ENCODE data around the gene CAMTA1. TPM values are rescaled to one million over a fixed set of nuclear protein-coding genes. Genes with fewer than 3 reads are reported as not detected.

Gene CAMTA1
- polyA plus RNA-seq, 2 donors, result 61.1 to 75.0 TPM

DNA sequence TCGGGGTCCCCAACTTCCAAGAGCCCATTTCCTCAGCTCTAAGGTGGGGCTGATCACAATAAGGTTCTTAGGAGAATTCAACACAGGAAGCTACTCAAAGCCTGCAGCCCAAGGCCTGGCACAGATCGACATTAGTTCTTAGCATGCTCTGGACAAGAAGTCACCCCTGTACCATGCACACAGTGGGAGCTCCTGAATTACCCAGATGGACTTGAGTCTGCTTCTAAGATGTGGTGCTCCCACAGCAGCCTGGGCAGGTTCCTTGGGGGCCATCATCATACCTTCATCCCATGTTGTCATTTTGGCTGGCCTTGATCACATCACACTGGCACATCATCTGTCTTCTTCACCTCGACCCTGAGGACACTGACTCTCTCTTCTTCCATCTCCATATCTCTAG lies 832.6 kb downstream of the CAMTA1 start:
- H3K4me1 ChIP-seq (ENCODE audit: control insufficient read depth in 2 of 2, insufficient read depth in 2 of 2, low read length in 1 of 2), result no peaks in the 10 kb centered on the region
- H3K9me3 ChIP-seq (ENCODE audit: control insufficient read depth in 2 of 2, insufficient read depth in 1 of 2, low read depth in 1 of 2, low read length in 1 of 2), result no peaks in the 10 kb centered on the region
- H3K27me3 ChIP-seq (ENCODE audit: control insufficient read depth in 1 of 2, insufficient read depth in 2 of 2, low read length in 2 of 2), result no peaks in the 10 kb centered on the region
- H3K4me3 ChIP-seq (ENCODE audit: low read depth in 1 of 2, low read length in 2 of 2), result no peak overlapping the region
- WGBS, 2 donors, result 75% methylated on average over 3 of the region's 3 CpGs
- no peaks in the 10 kb centered on the region for H3K36me3 ChIP-seq (ENCODE audit: control insufficient read depth in 2 of 2, insufficient read depth in 2 of 2, low read length in 1 of 2)
- no peak overlapping the region for H3K27ac ChIP-seq (ENCODE audit: low read depth in 2 of 2, low read length in 1 of 2)

DNA sequence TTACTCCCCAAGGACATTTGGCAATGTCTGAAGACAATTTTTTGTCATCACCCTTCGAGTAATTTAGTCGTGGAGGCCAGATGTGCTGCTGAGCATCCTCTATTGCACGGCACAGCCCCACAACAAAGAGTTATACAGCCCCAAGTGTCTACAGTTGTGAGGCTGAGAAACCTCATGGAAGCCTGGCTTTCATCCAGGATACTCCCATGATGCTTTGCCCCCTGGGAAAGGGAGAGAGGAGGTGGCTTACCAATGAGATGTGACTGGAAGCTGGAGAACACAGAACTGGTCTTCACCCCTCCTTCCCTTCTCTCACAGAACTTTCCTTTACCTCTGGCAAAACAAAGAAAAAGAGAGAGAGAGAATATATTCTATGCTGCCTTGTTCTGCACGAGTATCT lies 834.9 kb downstream of the CAMTA1 start:
- Histone ChIP-seq H3K27ac (ENCODE audit: low read depth in 2 of 2, low read length in 1 of 2) (no peak overlapping the region), H3K36me3 (ENCODE audit: control insufficient read depth in 2 of 2, insufficient read depth in 2 of 2, low read length in 1 of 2) (no peaks in the 10 kb centered on the region), H3K27me3 (ENCODE audit: control insufficient read depth in 1 of 2, insufficient read depth in 2 of 2, low read length in 2 of 2) (no peaks in the 10 kb centered on the region), H3K4me1 (ENCODE audit: control insufficient read depth in 2 of 2, insufficient read depth in 2 of 2, low read length in 1 of 2) (no peaks in the 10 kb centered on the region), H3K4me3 (ENCODE audit: low read depth in 1 of 2, low read length in 2 of 2) (no peak overlapping the region), H3K9me3 (ENCODE audit: control insufficient read depth in 2 of 2, insufficient read depth in 1 of 2, low read depth in 1 of 2, low read length in 1 of 2) (no peaks in the 10 kb centered on the region)
- WGBS, 2 donors, result 67 to 74% methylated on average over 4 of the region's 4 CpGs

DNA sequence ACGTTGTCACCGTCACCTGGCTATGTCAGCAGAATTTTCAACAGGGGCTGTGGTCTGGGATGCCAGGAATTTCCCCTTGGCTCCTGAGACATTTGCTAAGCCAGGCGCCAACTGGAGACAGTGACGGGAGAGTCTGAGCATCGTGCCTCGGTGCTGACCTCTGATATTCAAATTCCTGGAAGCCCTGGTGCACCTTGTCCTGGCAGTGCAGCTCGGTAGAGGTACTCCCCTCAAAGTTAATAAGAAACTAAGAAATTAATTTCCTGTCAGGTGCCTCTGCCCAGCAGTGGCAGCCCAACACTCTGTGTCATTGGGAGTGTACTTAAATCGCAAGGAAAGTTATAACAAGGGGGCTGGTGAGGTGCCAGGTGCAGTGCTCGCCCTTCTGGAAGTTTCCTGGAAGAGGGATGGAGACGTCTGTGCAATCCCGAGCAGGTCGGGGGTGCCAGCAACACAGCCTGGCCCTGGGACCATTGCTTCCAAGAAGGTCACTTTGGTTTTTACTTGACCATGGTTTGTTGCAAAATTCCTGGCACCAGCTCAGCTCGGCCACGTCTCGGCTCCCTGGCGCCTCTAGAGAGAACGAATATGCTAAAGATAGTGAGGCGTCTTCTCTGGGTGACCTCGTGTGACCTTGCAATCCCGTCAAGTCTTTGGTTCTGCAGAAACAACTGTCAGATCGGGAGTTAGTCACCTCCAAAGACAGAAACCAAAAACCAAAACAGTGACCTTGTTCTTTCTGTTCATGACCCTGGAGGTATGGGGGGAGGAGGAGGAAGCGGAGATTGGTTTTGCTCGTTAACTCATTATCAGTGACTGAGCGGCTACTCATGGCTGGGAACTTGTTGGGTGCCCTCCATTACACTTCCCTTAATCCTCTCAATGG lies 836.3 kb downstream of the CAMTA1 start:
- Histone ChIP-seq H3K27me3 (ENCODE audit: control insufficient read depth in 1 of 2, insufficient read depth in 2 of 2, low read length in 2 of 2) (no peaks in the 10 kb centered on the region), H3K27ac (ENCODE audit: low read depth in 2 of 2, low read length in 1 of 2) (no peak overlapping the region), H3K36me3 (ENCODE audit: control insufficient read depth in 2 of 2, insufficient read depth in 2 of 2, low read length in 1 of 2) (no peaks in the 10 kb centered on the region), H3K4me1 (ENCODE audit: control insufficient read depth in 2 of 2, insufficient read depth in 2 of 2, low read length in 1 of 2) (no peaks in the 10 kb centered on the region), H3K4me3 (ENCODE audit: low read depth in 1 of 2, low read length in 2 of 2) (no peak overlapping the region), H3K9me3 (ENCODE audit: control insufficient read depth in 2 of 2, insufficient read depth in 1 of 2, low read depth in 1 of 2, low read length in 1 of 2) (no peaks in the 10 kb centered on the region)
- 45 to 50% methylated on average over 24 of the region's 24 CpGs for WGBS, 2 donors

DNA sequence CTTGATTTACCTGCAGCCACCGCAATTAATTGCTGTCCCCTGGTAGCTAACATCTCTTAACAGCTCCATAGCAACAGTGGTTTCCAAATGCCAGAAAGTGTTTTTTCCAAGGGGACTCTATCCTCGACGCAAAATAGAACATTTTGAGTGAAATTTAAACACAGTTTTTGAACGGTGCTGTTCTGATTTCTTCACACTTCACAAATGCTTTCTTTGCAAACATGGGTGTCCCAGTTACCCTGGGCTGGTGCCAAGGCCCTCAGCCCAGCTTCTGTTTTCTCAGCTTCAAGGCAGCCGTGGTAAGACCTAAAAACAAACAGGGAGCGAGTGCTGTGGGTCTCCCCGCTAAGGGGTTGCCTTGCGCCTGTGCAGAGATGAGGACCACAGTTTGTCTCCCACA lies 838.6 kb downstream of the CAMTA1 start:
- WGBS, 2 donors, result 74 to 75% methylated on average over 8 of the region's 8 CpGs
- Histone ChIP-seq H3K4me3 (ENCODE audit: low read depth in 1 of 2, low read length in 2 of 2) (no peak overlapping the region), H3K9me3 (ENCODE audit: control insufficient read depth in 2 of 2, insufficient read depth in 1 of 2, low read depth in 1 of 2, low read length in 1 of 2) (no peaks in the 10 kb centered on the region), H3K27me3 (ENCODE audit: control insufficient read depth in 1 of 2, insufficient read depth in 2 of 2, low read length in 2 of 2) (no peaks in the 10 kb centered on the region), H3K36me3 (ENCODE audit: control insufficient read depth in 2 of 2, insufficient read depth in 2 of 2, low read length in 1 of 2) (no peaks in the 10 kb centered on the region), H3K27ac (ENCODE audit: low read depth in 2 of 2, low read length in 1 of 2) (no peak overlapping the region), H3K4me1 (ENCODE audit: control insufficient read depth in 2 of 2, insufficient read depth in 2 of 2, low read length in 1 of 2) (no peaks in the 10 kb centered on the region)

DNA sequence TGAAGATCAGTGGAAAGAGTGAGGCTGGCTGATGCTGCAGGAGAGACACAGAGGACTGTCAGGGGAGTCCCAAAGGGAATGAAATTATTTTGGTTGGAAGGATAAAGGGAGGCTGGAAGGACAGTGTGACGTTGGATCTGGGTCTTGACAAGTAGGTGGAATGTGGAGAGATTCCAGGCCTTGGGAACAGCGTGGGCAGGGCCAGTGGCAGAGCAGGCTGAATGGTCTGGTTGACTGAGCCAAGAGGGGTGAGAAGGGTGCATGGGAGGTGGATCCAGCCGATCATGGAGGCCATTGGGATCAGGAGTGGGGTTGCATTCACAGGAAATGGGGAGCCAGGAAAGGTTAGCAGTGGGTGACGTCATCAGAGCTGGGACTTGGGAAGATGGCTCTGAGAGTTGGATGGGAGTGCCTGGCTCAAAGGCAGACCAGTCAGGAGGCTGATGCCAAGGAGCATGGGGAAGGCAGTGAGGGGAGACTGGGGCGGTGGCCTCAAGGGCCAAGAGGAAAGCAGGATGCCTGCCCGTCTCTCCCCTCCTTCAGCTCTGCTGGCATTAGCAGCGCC lies 839.6 kb downstream of the CAMTA1 start:
- no peaks in the 10 kb centered on the region for H3K4me1 ChIP-seq (ENCODE audit: control insufficient read depth in 2 of 2, insufficient read depth in 2 of 2, low read length in 1 of 2)
- H3K4me3 ChIP-seq (ENCODE audit: low read depth in 1 of 2, low read length in 2 of 2), result no peak overlapping the region
- no peaks in the 10 kb centered on the region for H3K36me3 ChIP-seq (ENCODE audit: control insufficient read depth in 2 of 2, insufficient read depth in 2 of 2, low read length in 1 of 2)
- no peaks in the 10 kb centered on the region for H3K9me3 ChIP-seq (ENCODE audit: control insufficient read depth in 2 of 2, insufficient read depth in 1 of 2, low read depth in 1 of 2, low read length in 1 of 2)
- H3K27ac ChIP-seq (ENCODE audit: low read depth in 2 of 2, low read length in 1 of 2), result no peak overlapping the region
- WGBS, 2 donors, result 73 to 77% methylated on average over 7 of the region's 7 CpGs
- no peaks in the 10 kb centered on the region for H3K27me3 ChIP-seq (ENCODE audit: control insufficient read depth in 1 of 2, insufficient read depth in 2 of 2, low read length in 2 of 2)

DNA sequence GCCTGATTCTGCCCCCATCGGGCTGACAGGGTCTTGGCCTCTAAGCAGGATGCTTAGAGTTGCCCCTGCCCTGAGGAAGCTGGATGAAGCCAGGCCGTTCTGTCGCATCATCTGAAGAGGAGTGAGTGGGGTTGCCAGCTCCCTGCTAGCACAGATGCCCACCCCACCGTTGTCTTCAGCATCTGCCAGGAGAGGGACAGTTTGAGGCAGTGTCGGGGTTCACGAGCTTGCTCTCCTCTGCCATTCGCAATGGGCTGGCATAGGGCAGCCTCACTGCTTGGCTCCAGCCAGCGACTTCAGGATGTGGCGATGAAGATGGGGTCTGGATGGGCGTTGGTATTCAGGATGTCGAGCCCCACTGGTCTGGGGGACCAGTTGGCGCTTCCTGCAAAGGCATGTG lies 840.1 kb downstream of the CAMTA1 start:
- 81 to 85% methylated on average over 12 of the region's 12 CpGs for WGBS, 2 donors
- H3K36me3 ChIP-seq (ENCODE audit: control insufficient read depth in 2 of 2, insufficient read depth in 2 of 2, low read length in 1 of 2), result no peaks in the 10 kb centered on the region
- no peak overlapping the region for H3K27ac ChIP-seq (ENCODE audit: low read depth in 2 of 2, low read length in 1 of 2)
- no peaks in the 10 kb centered on the region for H3K9me3 ChIP-seq (ENCODE audit: control insufficient read depth in 2 of 2, insufficient read depth in 1 of 2, low read depth in 1 of 2, low read length in 1 of 2)
- no peaks in the 10 kb centered on the region for H3K27me3 ChIP-seq (ENCODE audit: control insufficient read depth in 1 of 2, insufficient read depth in 2 of 2, low read length in 2 of 2)
- no peaks in the 10 kb centered on the region for H3K4me1 ChIP-seq (ENCODE audit: control insufficient read depth in 2 of 2, insufficient read depth in 2 of 2, low read length in 1 of 2)
- H3K4me3 ChIP-seq (ENCODE audit: low read depth in 1 of 2, low read length in 2 of 2), result no peak overlapping the region

DNA sequence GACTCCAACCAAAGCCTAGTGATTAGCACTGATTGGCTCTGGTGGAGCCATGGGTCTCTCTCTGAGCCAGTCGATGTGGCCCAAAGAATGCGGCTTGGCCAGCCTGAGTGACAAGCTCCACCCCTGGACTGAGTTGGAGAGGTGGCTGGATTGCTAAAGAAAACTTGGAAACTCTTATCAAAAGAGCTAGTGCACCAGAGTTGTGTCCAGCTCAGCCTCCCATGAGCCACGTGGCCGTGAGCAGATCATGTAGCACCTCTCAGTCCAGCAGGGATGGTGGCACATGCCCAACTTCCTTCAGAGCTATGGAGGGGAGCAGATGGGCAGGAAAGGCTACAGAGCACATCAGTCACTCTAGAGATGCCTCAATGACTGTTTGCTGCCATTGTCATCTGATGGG lies 843.0 kb downstream of the CAMTA1 start:
- Histone ChIP-seq H3K4me3 (ENCODE audit: low read depth in 1 of 2, low read length in 2 of 2) (no peak overlapping the region), H3K9me3 (ENCODE audit: control insufficient read depth in 2 of 2, insufficient read depth in 1 of 2, low read depth in 1 of 2, low read length in 1 of 2) (no peaks in the 10 kb centered on the region), H3K4me1 (ENCODE audit: control insufficient read depth in 2 of 2, insufficient read depth in 2 of 2, low read length in 1 of 2) (no peaks in the 10 kb centered on the region), H3K27me3 (ENCODE audit: control insufficient read depth in 1 of 2, insufficient read depth in 2 of 2, low read length in 2 of 2) (no peaks in the 10 kb centered on the region), H3K27ac (ENCODE audit: low read depth in 2 of 2, low read length in 1 of 2) (no peak overlapping the region), H3K36me3 (ENCODE audit: control insufficient read depth in 2 of 2, insufficient read depth in 2 of 2, low read length in 1 of 2) (no peaks in the 10 kb centered on the region)
- 63% methylated on average over 4 of the region's 4 CpGs for WGBS, 2 donors

DNA sequence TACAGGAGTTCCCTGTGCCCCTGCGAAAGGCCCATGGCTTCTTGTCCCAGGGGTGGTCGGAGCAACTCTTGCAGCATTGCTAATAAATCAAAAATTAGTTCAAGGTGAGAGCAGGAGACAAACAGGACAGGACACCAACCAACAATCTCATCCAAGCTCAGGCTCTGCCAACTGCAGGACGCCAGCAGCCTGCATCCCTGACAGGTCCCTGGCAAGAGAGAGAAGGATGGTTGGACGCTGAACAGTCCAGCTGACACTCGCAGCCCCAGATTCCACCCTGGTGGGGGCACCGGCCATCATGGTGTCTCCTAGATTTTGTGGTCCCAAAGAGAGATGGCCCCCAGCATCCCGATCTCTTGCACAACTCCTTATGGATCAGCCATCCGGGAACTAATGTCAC lies 843.8 kb downstream of the CAMTA1 start:
- Histone ChIP-seq H3K9me3 (ENCODE audit: control insufficient read depth in 2 of 2, insufficient read depth in 1 of 2, low read depth in 1 of 2, low read length in 1 of 2) (no peaks in the 10 kb centered on the region), H3K4me3 (ENCODE audit: low read depth in 1 of 2, low read length in 2 of 2) (no peak overlapping the region), H3K27ac (ENCODE audit: low read depth in 2 of 2, low read length in 1 of 2) (no peak overlapping the region), H3K27me3 (ENCODE audit: control insufficient read depth in 1 of 2, insufficient read depth in 2 of 2, low read length in 2 of 2) (no peaks in the 10 kb centered on the region), H3K36me3 (ENCODE audit: control insufficient read depth in 2 of 2, insufficient read depth in 2 of 2, low read length in 1 of 2) (no peaks in the 10 kb centered on the region), H3K4me1 (ENCODE audit: control insufficient read depth in 2 of 2, insufficient read depth in 2 of 2, low read length in 1 of 2) (no peaks in the 10 kb centered on the region)
- 83 to 86% methylated on average over 8 of the region's 8 CpGs for WGBS, 2 donors

DNA sequence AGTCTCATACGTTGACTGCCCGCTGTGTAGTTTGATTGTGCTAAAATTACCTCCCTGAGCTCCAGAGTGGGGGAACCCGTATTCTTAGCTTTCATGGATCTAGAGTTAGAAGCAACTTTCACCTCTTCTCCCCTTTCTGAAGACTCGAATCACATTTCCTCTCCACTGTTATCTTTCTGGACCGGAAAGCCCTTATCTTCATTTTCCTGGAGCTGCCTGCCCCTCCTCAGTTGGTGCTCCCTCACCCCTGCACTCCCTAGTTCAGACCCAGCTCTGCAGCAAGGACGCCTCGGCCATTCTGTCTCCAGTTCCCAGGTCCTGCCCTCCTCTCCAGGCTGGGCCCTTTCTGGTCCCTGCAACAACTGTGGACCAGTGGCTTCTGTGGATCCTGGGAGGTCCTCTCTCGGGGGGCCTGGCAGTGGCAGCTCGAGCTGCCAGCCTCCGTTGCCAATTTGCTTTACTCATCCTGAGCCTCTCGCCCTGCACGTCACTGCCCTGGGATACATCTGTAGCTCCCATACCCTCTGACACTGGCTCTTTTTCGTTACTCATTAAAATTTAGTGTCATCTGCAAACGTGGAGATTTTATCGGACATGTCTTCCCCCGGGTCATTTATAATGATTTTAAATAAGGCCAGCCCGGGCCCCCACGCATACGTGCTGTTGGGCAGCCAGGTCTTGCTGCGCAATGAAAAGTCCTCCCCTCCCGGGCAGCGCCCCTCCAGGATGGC lies 844.4 kb downstream of the CAMTA1 start:
- H3K36me3 ChIP-seq (ENCODE audit: control insufficient read depth in 2 of 2, insufficient read depth in 2 of 2, low read length in 1 of 2), result no peaks in the 10 kb centered on the region
- WGBS, 2 donors, result 75 to 78% methylated on average over 22 of the region's 22 CpGs
- H3K27ac ChIP-seq (ENCODE audit: low read depth in 2 of 2, low read length in 1 of 2), result no peak overlapping the region
- H3K4me1 ChIP-seq (ENCODE audit: control insufficient read depth in 2 of 2, insufficient read depth in 2 of 2, low read length in 1 of 2), result no peaks in the 10 kb centered on the region
- no peak overlapping the region for H3K4me3 ChIP-seq (ENCODE audit: low read depth in 1 of 2, low read length in 2 of 2)
- H3K9me3 ChIP-seq (ENCODE audit: control insufficient read depth in 2 of 2, insufficient read depth in 1 of 2, low read depth in 1 of 2, low read length in 1 of 2), result no peaks in the 10 kb centered on the region
- no peaks in the 10 kb centered on the region for H3K27me3 ChIP-seq (ENCODE audit: control insufficient read depth in 1 of 2, insufficient read depth in 2 of 2, low read length in 2 of 2)
